GM04503 (cell line): ENCODE results near the gene CNTN4.
"Not testable (repeated sequence)": the region's sequence is repeated elsewhere in the genome, so short reads cannot be mapped to it uniquely, and the experiment has no call there.

ENCODE experiments used
- DNase-seq: peaks from one replicate; pipeline ENCODE4 v3.0.0-alpha.2; 2012; ENCODE audit warnings: low read depth

Gene CNTN4

GRCh38 chr3:2517500-2518172, 419.0 kb downstream of the CNTN4 start:
- no peak for DNase-seq

GRCh38 chr3:2523281-2523836, 424.7 kb downstream of the CNTN4 start:
- no peak for DNase-seq

GRCh38 chr3:2525968-2526367, 427.3 kb downstream of the CNTN4 start:
- no peak for DNase-seq

DNA sequence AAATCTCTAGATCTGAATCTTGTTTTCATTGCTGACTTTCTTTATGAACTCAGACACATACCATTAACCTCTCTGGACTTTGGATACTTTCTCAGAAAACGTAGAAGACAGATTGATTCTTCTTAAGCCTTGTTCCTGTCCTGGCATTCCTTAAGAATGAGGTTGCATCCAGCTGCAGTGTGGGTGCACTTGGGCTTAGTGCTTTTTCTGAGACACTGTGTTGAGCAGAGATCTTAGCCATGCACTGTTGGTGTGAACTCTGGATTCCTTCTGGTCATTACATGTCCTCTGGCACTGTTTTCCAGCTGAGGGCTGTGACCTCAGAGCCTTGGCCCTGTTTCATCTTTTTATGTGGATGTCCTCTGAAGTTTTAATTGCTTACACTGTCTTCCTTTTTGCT, 428.3 kb downstream of the CNTN4 start:
- DNase-seq = no peak

- not testable (repeated sequence) for DNase-seq
Observed at GRCh38 chr3:2527328-2527727, 428.7 kb downstream of the CNTN4 start.

- not testable (repeated sequence) for DNase-seq
Observed at GRCh38 chr3:2534767-2535166, 436.1 kb downstream of the CNTN4 start.

GRCh38 chr3:2535206-2535605, 436.5 kb downstream of the CNTN4 start:
- DNase-seq = no peak

DNA sequence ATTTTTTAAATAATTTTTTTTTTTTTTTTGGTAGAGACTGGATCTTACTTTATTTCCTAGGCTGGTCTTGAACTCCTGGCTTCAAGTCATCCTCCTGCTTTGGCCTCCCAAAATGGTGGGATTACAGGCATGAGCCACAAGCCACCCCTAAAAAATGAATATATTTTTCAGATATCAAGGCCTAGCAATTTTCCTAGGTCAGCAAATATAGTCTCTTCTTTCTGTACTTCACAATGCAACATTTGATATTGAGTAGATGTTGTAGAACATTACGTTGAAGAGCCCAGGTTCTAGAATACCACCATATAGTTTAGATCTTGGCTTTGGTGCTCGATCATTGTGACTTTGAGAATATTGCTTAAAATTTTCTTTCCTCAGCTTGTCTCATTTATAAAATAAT, 437.9 kb downstream of the CNTN4 start:
- no peak for DNase-seq

- no peak for DNase-seq
Observed at GRCh38 chr3:2540115-2540514, 441.4 kb downstream of the CNTN4 start.

DNA sequence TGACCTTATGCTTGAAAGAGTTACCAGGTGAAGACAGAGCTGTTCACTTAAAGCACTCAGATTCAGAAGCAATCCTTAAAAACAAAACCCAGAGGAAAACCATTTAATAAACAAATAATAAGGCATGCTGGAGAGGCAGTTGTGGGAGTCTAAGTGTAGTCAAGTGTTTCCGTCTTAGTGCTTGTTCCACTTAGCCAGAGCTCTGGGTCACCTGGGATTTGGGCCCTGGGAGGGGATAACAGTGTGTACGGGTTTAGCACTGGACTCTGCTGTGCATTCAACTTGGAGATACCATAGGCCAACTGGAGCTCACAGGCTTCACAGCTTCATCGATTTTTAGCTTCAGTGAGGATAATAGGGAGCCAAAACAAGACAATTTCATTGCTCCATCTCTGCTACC, 444.6 kb downstream of the CNTN4 start:
- DNase-seq = no peak

- DNase-seq = no peak
Observed at GRCh38 chr3:2544212-2544611, 445.5 kb downstream of the CNTN4 start.

DNA sequence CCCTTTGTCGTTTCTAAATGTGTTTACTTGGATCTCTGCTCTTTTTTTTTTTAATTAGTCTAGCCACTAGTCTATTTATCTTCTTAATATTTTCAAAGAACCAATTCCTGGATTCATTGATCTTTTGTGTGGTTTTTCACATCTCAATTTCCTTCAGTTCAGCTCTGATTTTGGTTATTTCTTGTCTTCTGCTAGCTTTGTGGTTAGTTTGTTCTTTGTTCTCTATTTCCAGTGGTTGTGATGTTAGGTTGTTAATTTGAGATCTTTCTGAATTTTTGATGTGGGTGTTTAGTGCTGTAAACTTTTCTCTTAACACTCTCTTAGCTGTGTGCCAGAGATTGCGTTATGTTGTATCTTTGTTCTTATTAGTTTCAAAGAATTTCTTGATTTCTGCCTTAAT, 446.1 kb downstream of the CNTN4 start:
- DNase-seq = no peak

- DNase-seq = no peak
Observed at GRCh38 chr3:2547049-2547448, 448.4 kb downstream of the CNTN4 start.

GRCh38 chr3:2554656-2555055, 456.0 kb downstream of the CNTN4 start:
- no peak for DNase-seq

DNA sequence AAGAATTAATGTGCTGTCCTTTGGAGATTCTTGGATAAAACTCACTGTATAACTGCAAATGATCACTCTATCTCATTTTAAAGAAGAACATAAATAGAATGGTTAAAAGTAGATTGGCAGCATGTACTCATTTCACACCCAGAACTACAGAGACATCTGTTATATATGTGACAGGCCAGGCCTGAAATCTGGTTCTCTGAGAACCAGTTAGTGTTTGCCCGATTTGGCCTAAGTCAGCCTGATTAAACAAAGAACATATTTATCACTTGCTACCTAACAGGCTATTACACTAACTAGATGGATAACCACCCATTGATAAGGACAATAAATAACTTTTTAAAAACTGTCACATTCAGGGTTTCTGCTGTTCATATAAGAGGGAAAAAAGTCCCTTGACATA, 460.1 kb downstream of the CNTN4 start:
- no peak for DNase-seq

- DNase-seq = no peak
Observed at GRCh38 chr3:2567451-2567850, 468.8 kb downstream of the CNTN4 start.

GRCh38 chr3:2568156-2568555, 469.5 kb downstream of the CNTN4 start:
- DNase-seq = no peak

- no peak for DNase-seq
Observed at GRCh38 chr3:2568929-2569328, 470.3 kb downstream of the CNTN4 start.

DNA sequence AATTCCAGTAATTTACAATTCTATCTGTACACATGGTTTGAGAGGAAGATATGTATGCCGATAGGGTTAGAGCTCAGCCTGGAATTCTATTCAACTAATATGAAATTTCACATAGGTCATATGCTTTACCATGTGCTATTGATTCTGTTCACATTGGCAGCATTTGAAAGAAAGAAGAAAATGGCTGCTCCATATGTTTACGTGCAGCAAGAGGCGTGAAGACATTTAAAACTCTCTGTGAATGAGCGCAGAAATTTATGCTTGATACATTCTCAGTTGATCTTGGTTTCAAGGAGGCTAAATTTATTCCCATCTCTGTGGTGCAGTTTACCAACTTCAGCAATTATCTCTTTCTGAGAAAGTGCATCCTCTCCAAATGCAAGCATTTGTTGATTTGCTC, 478.9 kb downstream of the CNTN4 start:
- DNase-seq = no peak

DNA sequence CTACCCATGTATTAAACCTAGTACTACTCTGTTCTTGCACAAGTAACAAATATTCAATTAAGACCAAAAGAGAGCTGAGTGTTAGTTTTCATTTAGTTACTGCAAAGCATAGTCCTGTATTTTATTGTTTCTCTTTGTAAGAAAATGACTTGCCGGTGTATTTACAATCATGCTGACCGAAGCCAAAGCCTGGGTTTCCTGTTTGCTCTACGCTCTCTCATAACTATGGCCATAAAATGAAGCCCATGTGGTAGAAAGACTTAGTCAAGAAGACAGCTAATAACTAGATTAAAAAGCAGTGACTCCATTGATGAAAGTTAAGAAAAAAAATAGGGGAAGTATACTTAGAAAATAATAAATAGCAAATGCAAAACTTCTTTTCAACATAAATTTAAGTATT, 479.9 kb downstream of the CNTN4 start:
- DNase-seq = no peak

DNA sequence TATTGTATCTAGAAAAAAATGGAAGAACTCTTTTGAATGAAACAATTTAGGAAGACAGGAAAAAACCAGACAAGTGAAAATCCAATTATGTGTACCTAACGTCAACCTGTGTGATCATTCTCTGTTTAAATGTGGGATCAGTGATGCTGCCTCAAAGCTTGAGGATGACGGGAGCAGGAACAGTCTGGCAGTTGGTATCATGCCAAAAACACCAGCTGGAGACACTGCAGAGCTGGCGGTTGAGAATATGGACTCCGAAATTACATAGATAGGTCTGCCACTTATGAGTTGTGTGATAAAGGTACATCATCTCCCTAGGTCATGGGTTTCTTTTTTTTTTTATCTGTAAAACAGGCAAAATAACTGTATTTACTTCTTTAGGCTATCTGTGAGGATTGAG, 480.5 kb downstream of the CNTN4 start:
- DNase-seq = no peak

- DNase-seq = no peak
Observed at GRCh38 chr3:2583046-2583445, 484.4 kb downstream of the CNTN4 start.

DNA sequence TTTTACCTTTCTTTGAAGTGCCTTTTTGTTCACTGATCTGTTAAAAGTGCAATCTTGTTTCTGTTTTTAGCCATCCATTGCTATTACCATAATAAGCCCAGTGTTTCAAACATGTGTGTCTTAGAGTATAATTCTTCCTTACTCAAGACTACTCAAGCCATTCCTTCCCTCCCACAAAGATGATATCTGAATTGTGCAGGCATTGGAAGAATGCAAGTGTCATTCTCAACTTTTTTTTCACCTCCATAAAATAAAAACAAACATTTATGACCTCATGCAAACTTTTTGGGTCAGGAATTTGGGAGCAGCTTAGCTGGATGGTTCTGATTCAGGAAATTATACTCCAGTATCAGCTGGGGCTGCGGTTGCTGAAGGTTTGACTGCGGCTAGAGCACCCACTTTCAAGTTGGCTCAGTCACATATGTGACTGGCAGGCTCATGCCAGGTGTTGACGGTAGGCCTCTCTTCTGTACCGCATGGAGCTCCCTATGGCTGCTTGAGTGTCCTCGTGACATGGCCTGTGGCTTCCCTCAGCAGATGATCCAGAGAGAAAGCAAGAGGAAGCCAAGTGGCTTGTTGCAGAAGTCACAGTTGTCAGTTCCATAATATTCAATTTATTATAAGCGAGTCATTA, 490.8 kb downstream of the CNTN4 start:
- no peak for DNase-seq

GRCh38 chr3:2595486-2595885, 496.8 kb downstream of the CNTN4 start:
- no peak for DNase-seq
